AG09319 (cell line): ENCODE results near the gene AFAP1L2.

Experiments
- DNase-seq: peaks from one replicate; pipeline ENCODE4 v3.0.0-alpha.2; 2010; ENCODE audit warnings: low read depth; ENCODE audit errors: extremely low read depth
- TF ChIP-seq, protein P1 (sequence below): IDR thresholded peaks from 2 replicates; pipeline ENCODE4 v1.5.1; 2011; ENCODE audit warnings: low read depth, mild to moderate bottlenecking, inconsistent platforms, low read length, moderate library complexity

Gene AFAP1L2

GRCh38 chr10:114404171-114405010 lies at the start of gene AFAP1L2:
TSS of gene AFAP1L2 (minus strand) at chr10:114404502. CDS start at chr10:114404455, 47 bp downstream.
- TF ChIP-seq, protein P1, sequence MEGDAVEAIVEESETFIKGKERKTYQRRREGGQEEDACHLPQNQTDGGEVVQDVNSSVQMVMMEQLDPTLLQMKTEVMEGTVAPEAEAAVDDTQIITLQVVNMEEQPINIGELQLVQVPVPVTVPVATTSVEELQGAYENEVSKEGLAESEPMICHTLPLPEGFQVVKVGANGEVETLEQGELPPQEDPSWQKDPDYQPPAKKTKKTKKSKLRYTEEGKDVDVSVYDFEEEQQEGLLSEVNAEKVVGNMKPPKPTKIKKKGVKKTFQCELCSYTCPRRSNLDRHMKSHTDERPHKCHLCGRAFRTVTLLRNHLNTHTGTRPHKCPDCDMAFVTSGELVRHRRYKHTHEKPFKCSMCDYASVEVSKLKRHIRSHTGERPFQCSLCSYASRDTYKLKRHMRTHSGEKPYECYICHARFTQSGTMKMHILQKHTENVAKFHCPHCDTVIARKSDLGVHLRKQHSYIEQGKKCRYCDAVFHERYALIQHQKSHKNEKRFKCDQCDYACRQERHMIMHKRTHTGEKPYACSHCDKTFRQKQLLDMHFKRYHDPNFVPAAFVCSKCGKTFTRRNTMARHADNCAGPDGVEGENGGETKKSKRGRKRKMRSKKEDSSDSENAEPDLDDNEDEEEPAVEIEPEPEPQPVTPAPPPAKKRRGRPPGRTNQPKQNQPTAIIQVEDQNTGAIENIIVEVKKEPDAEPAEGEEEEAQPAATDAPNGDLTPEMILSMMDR: no peak
- no peak for DNase-seq

GRCh38 chr10:114453576-114453975 lies 49.3 kb upstream of the AFAP1L2 start:
- TF ChIP-seq, protein P1: no peak
- DNase-seq: no peak

GRCh38 chr10:114448897-114449296 lies 44.6 kb upstream of the AFAP1L2 start:
- no peak for DNase-seq

GRCh38 chr10:114445332-114445731 lies 41.0 kb upstream of the AFAP1L2 start:
- TF ChIP-seq, protein P1: no peak

More at GRCh38 chr10:114448897-114449296, 44.6 kb upstream of the AFAP1L2 start:
- TF ChIP-seq, protein P1: no peak

GRCh38 chr10:114444819-114445218 lies 40.5 kb upstream of the AFAP1L2 start:
- TF ChIP-seq, protein P1: no peak

More at GRCh38 chr10:114445332-114445731, 41.0 kb upstream of the AFAP1L2 start:
- no peak for DNase-seq

DNA sequence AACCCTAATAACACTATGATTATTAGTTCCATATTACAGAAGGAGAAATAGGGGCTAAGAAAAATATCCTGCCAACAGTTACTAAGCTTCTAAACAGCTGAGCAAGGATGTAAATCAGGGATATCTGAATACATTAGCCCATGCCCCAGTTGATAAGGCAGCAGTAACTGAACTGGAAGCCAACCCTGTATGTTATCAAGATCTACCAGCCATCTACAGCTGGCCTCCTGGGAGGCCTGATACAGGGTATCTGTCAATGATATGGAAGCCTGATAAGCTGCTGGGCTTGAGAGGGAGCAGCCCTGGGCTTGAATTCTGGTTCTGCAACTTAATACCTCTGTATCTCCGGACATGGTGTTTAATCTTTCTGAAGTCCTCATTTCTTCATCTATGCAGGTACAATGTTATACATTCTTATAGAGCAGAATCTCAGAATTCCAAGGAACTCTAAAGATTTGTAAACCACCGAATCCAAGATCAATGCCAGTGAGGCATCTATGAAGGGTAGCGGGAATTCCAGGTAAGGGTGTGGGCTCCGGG lies 37.9 kb upstream of the AFAP1L2 start:
- TF ChIP-seq, protein P1: no peak
- no peak for DNase-seq

More at GRCh38 chr10:114444819-114445218, 40.5 kb upstream of the AFAP1L2 start:
- DNase-seq: no peak

DNA sequence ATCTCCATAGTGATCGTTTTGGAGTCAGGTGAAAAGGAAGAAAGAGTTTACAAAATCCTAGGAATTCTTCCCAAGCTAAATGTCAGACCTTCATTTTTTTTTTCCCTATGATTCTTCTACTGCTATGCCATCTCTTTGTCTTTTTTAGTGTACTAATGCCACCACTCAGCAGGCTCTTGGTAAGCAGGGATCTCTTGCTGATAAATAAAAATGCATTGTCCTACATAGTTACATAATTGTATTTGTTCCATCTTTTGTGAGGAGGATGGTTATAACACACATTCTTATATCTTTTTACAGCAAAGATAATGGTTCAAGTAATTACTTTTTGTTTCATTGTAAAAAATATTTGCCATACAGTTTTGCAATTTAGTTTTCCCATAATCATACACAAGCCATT lies 36.8 kb upstream of the AFAP1L2 start:
- no peak for DNase-seq
- TF ChIP-seq, protein P1: no peak
